HG02885 (cell line): ENCODE measurements around the gene UBE3B.

Source experiments
- ATAC-seq: cut with Tn5 transposase; IDR thresholded peaks from one replicate; pipeline ENCODE4 v1.9.1; 2021; ENCODE audit warnings: mild to moderate bottlenecking; ENCODE audit not compliant: unreplicated experiment, poor library complexity

Gene UBE3B

DNA sequence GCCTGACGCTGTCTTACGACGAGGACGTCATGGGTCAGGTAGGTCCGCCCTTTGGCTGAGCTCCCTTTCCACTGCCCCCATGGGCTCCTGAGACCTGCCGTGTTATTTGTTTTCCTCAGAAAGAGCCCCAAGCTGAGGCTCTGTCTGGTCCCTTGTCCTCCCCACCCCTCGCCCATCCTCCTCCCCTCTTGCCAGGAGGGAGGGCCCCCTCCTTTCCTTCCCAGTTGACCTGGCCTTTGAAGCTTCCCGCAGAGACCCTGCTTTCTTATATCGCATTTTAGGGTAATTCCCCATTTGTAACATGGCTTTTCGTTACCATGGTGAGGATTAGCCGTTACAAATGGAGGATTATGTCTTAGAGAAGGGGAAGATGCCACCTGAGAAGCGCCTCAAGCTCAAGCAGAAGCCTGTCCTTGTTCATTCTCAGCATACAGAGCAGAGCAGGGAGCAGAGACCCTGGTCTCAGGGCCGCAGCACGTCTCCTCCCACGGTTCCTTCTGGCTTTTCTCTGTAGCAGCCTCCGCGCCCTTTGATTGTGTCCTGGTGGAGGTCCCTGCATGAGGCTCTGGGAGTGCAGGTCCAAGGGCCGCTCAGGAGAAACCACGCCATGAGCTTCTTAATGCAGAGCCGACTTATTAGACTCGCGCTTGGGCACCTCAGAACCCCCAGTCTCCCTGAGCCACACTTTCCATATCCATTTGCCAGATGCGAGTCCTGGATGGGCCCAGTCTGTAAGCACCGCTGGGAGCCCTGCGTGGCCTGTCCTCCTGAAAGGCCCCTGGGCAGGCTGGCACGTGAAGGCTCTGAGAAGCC lies 47.2 kb downstream of the UBE3B start:
- ATAC-seq, result no peak

DNA sequence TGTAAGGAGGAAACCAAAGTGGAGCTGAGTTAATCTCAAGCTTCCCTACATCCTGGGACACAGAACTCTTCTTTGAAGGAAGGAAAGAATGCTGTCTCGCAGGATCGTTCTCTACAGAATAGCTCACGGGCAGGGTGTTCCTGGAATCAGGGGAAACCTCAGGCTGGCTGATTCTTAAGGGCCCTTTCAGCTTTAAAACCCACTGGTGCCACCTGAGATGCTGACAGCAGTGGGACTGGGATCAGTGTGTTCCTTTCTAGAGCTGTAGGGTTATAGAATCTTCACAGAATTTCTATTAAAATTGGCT lies 47.8 kb downstream of the UBE3B start:
- no peak for ATAC-seq

DNA sequence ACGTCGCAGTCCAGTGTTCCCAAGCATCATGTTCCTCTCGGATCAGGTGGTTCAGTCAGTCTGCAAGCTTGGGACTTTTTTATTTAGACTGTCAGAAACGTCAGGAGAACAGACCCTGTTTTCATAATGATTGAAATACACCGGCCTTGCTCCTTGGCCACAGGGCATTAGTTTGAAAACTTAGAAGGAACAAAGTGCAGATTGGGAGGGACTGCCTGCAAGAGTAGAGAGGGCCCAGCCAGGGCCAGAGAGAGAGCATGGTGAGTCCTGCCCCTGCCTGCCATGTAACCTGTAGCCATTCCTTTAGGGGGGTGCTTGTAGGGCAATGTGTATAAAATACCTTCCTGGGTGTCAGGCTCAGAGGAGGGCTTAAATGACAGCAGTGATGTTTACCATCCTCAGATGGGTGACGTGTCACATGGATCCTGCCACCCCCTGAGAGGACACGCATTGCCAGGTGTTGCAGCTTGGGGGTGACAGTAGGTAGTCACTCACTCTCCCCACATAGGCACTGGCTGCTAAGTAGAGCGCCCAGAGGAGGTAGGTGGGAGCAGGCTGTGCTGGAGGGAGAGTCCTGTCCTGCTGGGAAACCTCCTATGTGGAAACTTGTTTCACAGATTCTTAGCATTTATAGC lies 50.2 kb downstream of the UBE3B start:
- ATAC-seq, result no peak

DNA sequence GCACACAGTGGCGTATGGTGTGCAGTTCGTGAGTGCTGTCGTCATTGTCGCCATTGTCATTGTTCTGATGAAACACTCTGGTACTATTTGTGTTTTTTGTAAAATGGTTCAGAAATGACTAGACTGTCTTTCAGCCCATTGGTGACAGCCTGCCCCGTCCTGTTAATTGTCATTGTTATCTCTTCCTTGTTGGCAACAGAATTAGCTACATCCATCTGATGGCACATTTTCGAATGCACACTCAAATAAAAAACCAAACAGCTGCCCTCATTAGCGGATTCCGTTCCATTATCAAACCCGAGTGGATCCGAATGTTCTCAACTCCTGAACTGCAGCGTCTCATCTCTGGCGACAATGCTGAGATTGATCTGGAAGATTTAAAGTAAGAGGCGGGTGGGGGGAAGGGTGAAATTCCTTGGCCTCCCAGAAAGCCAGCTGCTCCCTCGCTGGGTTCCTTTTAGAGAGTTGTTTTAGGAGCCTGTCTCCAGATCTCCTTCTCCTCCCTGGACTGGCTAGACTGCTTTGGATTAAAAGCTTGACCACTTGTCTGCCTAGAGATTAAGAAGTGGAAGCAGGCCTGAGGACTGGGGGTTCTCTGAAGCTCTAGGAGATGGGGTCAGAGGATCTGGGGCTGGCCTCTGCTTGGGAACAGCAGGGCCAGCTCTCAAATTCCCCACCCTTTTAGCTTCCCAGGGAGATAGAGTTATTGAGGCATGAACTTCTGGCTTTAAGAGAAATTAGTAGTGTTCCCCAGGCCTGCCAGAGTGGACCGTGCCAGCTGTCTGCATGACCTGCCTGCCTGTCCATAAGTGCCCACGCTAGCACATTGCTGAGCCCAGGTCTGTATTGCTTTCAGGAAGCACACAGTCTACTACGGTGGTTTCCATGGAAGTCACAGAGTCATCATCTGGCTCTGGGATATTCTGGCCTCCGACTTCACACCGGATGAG lies 52.5 kb downstream of the UBE3B start:
- no peak for ATAC-seq

DNA sequence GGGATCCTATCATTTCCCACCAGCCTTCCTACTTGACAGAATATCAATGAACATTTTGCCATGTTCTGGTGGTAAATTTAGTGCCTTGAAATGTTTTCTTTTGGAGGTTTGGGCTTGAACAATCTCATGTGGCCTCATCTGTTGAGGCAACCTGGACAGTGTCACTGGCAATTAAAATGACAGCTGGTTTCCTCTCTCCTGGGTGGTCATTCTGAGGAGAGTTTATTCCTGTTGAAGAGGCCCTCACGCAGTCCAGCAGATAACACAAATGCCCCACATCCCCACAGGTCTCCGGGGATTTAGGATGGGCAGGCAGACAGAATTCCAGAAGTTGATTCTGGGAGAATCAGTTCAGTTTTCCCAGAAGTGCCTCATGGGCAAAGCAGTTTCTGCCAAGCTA lies 54.0 kb downstream of the UBE3B start:
- no peak for ATAC-seq

DNA sequence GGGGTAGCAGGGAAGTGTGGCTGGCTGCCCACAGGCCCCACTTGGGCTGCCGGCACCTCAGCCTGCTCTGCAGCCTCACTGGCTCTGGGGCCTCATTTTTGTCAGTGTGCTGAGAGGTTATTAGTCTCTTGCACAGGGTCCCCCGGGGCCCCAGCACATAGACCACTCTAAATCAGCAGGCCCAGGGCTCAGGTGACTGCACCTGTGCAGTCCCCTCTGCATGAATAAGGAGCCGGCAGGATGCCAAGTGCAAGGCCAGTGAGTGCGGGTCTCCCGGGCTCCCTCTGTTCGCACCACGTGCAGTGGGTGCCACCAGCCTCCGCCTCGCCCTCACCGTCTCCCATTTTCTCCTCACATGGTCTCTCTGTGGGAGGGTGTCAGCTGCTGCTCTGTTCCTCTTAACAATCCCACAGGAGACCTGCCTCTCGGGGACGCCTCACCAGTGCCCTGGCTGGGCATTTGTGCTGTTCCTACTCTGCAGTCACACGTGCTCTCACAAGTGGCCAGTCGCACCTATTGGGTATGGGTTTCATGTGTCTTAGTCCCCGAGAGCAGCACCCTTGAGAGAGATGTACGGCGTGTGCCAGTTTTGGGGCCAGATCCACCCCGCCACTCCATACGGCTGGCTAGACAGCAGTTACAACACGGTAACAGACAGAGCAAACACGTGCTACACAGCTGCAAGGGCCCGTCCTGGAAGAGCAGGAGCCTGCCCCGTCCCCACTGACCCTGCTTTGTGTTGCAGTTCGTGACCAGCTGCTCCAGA lies 55.5 kb downstream of the UBE3B start:
- ATAC-seq, result no peak

DNA sequence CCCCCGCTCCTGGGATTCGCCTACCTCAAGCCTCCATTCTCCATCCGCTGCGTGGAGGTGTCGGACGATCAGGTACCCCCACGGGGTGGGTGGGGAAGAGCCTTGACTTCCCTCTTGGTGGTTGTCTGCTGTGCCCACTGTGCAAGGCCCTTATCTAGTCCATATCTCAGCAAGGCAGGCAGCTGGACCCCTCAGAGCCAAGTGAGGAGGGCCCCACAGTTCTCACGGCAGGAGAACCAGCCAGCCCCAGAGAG lies 56.0 kb downstream of the UBE3B start:
- ATAC-seq, result no peak

DNA sequence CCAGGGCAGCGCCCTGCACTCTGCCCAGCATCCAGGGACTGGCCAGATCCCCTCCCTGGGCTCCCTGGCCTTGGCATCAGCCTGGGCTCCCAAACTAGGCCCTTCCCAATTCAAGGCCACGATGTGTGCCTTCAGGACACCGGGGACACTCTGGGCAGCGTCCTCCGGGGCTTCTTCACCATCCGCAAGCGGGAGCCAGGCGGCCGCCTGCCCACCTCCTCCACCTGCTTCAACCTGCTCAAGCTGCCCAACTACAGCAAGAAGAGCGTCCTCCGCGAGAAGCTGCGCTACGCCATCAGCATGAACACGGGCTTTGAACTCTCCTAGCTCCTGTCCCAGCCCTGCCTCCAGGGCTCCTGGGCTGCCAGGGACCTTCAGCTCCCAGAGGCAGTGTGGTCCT lies 57.0 kb downstream of the UBE3B start:
- ATAC-seq, result no peak

DNA sequence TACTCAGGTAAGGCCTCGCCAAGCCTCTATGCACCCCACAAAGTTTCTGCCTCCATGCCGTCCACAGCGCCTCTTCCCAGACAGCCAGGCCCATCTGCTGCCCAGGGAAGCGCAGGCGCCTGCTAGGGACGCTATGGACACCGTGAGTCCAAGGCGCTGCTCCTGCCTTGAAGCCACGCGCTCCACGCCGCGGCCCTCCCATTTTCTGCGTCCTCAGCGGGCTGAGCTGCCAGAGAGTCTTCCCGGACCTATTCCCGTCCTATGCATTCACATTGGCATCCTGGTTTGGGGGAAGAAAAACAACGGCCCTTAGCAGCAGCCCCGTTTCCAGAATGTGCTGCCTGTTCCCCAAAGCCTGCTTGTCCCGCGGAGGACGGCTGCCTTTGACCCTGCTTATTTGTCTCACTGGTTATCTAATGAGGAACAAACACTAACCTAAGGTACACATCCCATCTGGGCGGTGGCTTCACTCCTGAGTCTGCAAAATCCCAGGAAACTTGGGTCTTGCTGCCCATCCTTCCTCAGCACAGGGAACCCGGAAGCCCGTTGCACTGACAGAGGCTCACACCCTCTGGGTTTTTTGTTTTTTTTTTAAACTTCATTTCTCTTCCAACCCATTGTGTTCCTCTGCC lies 57.9 kb downstream of the UBE3B start:
- no peak for ATAC-seq

DNA sequence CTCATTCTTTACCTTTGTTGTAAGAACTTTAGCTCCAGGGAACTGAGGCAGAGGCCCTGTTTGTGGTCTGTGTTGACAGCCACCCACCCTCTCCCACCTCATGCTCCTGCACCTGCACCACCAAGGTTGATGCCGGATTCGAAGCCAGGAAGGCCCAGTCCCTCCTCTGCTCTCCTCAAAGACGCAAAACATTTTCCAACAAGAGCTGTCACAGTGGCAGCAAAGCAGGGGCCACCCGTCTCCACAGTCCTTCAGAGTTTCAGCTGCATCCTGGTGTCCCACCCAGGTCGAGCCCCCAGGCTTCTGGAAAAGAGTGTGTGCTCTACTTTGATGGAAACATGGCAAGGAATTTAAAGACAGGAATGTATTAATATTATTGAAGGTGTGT lies 58.4 kb downstream of the UBE3B start:
- ATAC-seq, result no peak

DNA sequence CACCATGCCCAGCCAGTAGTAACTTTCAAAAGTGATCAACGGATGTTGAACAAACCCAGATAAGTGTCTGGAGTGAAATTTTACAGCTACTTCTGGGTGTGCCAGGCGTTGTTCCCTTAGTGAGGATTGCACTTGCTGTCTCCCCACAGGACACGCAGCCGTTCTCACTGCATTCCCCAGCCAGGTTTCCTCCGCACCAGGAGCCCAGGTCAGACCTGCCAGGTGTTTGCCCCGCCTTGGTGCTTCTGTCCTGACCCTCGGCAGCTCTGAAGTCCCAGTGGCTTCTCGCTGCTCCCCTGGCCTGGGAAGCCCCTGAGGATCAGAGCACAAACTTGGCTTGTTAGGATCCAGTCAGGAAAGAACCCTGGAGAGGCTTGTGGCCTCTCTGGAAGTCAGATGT lies 59.7 kb downstream of the UBE3B start:
- no peak for ATAC-seq

DNA sequence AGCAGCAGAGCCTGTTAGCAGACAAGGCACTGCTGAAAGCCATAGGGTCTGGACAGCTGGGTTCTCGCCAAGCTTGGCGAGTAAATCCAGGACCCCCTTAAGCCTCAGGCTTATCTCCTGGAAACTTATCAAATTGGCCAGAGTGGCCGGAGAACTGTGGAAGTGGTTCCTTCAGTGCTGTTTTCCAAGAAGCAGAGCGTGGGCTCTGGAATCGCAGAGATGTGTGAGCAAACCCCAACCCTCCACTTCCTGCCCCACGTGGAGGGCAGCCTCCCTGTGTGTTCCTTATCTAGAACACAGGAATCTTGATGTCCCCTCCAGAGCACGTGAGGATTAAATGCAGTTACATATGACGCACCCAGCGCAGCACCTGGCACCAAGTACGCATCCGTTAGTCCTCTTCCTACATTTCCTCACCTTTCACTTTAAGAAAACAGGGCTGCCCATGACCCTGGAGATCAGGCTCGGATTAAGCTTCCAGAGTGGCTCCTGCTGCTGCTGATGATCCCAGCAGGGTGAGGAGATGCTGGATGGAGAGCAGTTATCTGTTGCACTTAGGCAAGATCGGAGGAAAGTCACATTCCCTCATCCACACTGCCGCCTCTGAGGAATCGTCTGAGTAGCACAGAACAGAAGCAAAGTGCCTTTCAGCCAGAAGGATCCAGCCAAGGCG lies 60.9 kb downstream of the UBE3B start:
- ATAC-seq, result no peak

DNA sequence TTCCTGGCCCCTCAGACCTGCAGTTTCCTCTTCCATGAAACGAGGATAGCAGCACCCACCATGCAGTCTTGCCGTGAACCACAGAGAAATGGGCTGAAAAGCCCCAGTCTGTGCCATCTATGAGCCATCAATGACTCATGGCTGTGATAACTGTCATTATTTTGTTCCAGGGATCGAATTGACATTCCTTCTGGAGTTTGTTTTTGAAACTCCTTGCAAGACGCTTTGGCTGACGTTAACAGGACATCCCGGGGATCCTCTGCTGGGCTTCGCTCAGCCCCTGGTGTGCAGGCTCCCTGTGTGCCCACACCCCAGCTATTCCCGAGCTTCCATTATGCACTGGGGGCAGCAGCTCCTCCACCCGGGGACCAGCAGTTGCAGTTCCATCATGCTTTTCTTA lies 62.1 kb downstream of the UBE3B start:
- ATAC-seq, result no peak

DNA sequence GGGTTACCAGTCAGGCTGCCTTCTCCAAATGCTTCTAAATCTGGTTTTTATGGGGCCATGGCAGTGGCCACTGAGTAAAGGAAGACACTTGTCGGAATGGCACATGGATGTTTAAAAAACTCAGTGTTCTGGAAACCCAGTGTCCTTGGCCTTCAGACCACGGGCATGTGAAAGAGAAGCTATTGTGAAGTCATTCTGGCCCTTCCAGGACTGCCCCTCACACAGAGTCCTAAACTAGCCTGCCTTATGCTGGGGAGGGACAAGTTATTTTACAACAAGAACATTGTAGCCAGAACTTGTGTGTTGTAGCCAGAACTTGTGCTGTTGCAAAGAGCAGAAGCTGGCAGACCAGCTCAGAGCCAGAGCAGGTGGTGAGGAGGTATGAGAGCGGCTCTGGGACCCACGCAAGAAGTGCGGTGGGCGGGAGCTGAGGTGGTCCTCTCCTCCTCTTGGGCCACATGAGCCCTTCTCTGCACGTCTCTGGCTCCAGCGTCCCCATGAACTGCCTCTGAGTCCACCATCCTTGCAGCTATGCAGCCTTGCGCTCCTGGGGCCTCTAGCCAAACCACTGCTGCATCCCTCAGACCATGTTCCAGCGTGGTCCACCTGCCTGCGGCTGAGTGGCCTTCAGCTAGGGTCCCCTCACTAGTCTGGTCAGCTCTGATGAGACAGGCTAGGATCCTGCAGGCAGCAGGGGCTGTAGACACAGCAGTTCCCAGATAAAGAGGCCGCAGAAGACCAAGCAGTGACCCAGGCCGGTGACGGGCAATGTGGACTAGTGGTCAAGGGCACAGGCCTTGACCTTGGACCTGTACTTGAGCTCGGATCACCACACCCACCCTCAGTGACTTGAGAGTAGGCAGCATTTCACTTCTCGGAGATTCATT lies 63.3 kb downstream of the UBE3B start:
- ATAC-seq, result no peak

DNA sequence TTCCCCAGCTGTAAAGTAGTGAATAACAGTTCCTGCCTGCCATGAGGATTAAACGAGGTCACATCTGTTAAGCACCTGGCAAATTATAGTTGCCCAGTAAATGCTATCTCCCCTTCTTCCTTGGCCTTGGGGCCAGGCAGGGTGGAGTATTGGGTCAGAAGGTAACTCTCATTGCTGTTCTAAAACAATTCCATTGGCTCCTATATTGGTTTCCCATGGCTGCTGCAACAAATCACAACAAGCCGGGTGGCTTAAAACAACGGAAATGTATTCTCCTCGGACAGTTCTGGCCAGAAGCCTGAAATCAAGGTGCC lies 63.9 kb downstream of the UBE3B start:
- no peak for ATAC-seq

DNA sequence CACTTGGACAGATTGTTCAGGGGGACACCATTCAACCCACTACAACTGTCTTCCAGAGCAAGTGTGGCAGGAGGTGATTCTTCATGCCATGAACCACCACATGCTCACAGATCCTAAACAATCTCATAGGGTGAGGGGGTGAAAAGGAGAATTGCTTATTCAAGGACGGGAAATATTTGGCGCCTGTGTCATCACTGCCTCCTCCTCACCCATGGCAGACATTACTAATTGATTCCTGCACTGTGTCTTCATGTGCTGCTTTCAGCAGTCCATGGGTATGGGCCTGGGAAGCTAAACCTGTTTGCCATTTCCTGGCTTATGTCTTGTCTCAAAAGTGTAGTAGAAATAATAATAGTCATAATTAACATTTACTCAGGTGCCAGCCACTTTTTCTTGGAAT lies 64.6 kb downstream of the UBE3B start:
- no peak for ATAC-seq

DNA sequence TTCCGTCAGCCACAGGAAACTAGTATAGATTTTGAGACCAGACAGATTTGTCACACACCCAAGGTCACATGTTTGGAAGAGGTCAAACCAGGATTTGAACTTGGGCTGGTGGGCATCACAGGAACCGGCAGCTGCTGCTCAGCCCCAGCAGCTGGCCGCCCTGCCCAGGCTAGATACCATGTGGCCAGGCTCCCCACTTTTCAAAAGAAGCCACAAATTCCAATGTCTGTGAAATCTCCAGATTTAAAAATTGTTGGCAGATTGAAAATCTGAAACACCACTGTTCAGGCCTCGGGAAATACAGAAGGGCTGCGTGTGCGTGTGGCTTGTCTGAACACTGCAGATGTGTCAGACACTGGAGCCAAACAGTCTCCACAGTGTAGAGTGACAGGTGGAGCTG lies 65.4 kb downstream of the UBE3B start:
- no peak for ATAC-seq

DNA sequence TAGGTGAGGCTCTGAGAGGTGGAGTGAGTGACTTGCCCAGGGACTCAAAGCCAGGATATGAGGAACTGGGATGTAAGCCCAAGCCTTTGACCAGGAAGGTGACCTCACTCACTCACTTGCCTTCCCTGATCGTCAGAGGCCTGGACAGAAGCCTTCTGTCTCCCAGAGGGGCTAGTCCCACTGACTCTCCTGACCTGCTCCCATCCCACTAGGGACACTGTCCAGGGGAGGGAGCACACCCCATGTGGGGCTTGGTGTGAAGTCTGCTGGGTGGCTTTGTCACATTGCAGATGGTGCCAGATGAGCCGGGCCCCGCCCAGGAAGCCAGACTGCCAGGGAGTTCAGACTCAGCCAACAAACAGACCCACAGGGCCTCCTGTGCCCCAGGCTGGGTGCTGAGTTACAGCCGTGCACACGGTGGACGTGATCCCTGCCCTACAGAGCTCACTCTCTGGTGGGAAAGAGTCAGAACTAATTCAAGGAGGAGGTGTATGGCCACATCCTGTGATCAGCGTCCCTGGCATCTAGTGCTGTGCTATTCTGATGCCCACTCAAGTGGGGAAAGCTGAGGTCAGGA lies 67.6 kb downstream of the UBE3B start:
- no peak for ATAC-seq

DNA sequence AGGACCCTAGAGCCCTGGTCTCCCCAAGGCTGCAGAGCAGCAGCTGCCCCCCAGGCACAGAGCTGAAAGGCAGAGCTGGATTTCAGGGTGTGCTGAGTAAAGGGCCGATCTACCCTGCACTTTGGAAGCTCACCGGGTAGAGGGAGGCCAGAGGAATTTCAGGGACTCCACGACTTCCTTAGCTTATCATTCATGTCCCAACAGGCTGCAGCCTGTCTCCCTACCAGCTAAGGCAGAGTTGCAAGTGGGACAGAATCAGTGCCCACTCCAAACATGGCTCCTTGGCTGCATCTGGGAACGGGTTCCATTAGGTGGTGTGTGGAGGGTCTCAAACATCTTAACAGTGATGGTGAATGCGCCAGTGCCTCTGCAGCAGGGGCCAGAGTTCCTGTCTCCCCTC lies 68.4 kb downstream of the UBE3B start:
- no peak for ATAC-seq
